Lower leg skin (tissue), 4 donors: ENCODE data around the gene MGST2. TPM values are rescaled to one million over a fixed set of nuclear protein-coding genes. Genes with fewer than 3 reads are reported as not detected.

Experiments used
- DNase-seq, 2 donors: peaks; one replicate each; pipeline ENCODE4 v3.0.0-alpha.2; 2019; ENCODE audit warnings: low spot score in 2 of 2
- H3K4me3 ChIP-seq: fragments of 200-600 bp; sonication (generic); 2 replicates; pipeline ENCODE4 v1.5.1; 2017; ENCODE audit warnings: mild to moderate bottlenecking, low read depth; ENCODE audit not compliant: poor library complexity, severe bottlenecking
- CTCF ChIP-seq, 3 donors: fragments of 450-650 bp; IDR thresholded peaks; one replicate each; pipeline ENCODE4 v1.5.1; 2016; ENCODE audit warnings: antibody characterized with exemption in 3 of 3, mild to moderate bottlenecking in 3 of 3, moderate library complexity in 2 of 3
- POLR2A ChIP-seq, 2 donors: fragments of 450-650 bp; IDR thresholded peaks; one replicate each; pipeline ENCODE4 v1.6.1; 2016 to 2017; ENCODE audit warnings: antibody characterized with exemption in 2 of 2, mild to moderate bottlenecking in 1 of 2, moderate library complexity in 1 of 2
- WGBS, 2 donors: methylation state at CpG; one replicate each; pipeline ENCODE4 v1.1.5; 2018; 5-methylcytosine and 5-hydroxymethylcytosine counted together
- intact Hi-C: fragments of 100-400 bp; cut with DNase I; formaldehyde crosslinking; loops from one replicate; pipeline ENCODE4 v1.15.0; 2023; ENCODE audit warnings: low total_unique reads
- total RNA-seq, 4 donors: library from RNA; depleted of rRNA; stranded (reverse); fragments of >200 nt; gene quantifications; one replicate each; pipeline ENCODE4 v1.1.0, GENCODE V29; 2016

MGST2 gene
- total RNA-seq, 4 donors from 2014 or later = 83.1 to 157 (median 112) TPM

GRCh38 chr4:139738846-139739613, 73.4 kb downstream of the MGST2 start:
- DNase-seq = no peak
- H3K4me3 ChIP-seq = no peak overlapping the region
- intact Hi-C loops = loop anchor here (10.0 kb wide), 1 partner anchor 516 kb away; no protein-coding TSS in a partner anchor
- TF ChIP-seq CTCF (IDR thresholded peaks at IDR 0.05) = no peak
- TF ChIP-seq POLR2A (IDR thresholded peaks at IDR 0.05) = no peak
- WGBS, 2 donors = 92 to 96% methylated on average over 2 of the region's 2 CpGs

DNA sequence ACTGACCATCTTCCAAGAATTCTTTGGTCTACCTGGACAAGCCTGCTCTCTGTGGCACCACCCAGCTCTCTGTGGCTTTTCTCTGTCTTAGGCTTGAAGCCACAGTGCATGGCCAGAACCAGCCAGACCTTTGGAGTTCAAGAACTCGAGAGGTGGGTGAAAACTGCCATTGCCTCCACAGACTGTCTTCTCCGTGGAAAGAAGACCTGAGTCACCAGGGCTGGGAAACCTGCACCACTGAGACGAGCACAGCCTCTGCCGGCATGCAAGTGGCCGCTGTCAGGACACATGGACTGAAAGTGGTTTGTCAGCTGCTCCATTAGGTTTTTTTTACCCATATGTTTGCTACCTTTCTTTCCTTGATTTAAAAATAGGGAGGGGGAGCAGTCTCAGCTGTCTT, 74.5 kb downstream of the MGST2 start:
- no peak overlapping the region for H3K4me3 ChIP-seq
- TF ChIP-seq POLR2A (IDR thresholded peaks at IDR 0.05) (no peak), CTCF (IDR thresholded peaks at IDR 0.05) (no peak)
- WGBS, 2 donors = 42 to 48% methylated on average over 5 of the region's 5 CpGs
- DNase-seq = peak in 1 of 2 donors; percentile 87
- intact Hi-C loops = no loop called here

DNA sequence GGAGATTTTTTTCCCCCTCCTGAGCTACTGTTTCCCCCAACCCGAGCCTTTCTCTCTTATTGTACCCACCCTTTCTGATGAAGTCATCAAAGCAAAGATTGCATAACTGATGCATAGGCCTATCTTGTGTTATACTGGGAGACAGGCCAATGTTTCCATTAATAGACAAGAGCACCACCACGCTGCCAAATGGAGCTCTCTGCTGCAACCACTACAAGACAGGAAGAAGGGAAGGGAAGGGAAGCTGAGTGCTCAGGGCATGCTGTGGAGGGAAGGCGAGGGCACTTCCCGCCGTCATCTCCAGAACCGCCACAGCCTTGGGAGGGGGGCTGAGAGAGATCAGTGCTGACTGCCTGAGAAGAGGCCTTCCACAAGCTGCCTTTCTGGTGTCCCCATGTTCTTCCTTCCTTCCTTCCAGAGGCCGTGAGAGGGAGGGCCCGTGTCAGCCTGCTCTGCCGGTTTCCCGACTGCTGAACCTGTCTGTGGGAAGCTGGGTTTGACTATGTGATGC, 75.0 kb downstream of the MGST2 start:
- peak; percentile 75 to 91 for DNase-seq
- intact Hi-C loops = no loop called here
- no peak overlapping the region for H3K4me3 ChIP-seq
- TF ChIP-seq CTCF (IDR thresholded peaks at IDR 0.05) (no peak), POLR2A (IDR thresholded peaks at IDR 0.05) (no peak)
- 17% methylated on average over 10 of the region's 10 CpGs for WGBS, 2 donors

GRCh38 chr4:139743027-139743426, 77.4 kb downstream of the MGST2 start:
- no peak overlapping the region for H3K4me3 ChIP-seq
- WGBS, 2 donors = 45 to 56% methylated on average over 5 of the region's 5 CpGs
- DNase-seq = peak in 1 of 2 donors; percentile 40
- intact Hi-C loops = no loop called here
- TF ChIP-seq POLR2A (IDR thresholded peaks at IDR 0.05) (no peak), CTCF (IDR thresholded peaks at IDR 0.05) (no peak)

DNA sequence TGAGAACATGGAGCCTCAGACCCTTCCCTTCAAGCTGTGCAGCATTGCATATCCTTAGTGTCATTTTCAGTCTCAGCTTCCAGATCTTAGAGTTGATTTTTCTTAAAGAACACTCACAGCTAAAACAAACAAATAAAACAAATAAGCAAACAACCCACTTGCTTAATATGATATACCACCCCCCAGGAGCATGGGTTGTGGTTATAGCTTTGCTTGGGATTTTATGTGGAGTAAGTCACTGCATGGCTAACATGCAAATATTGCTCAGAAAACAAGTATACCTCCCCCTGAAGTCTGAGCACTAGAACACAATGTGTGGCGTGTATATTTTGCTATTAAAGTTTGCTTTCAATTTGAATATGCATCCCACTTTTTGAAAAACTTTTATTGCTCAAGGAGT, 78.6 kb downstream of the MGST2 start:
- WGBS, 2 donors = 94 to 100% methylated on average over 1 of the region's 1 CpG
- intact Hi-C loops = no loop called here
- DNase-seq = no peak
- no peak overlapping the region for H3K4me3 ChIP-seq
- TF ChIP-seq POLR2A (IDR thresholded peaks at IDR 0.05) (no peak), CTCF (IDR thresholded peaks at IDR 0.05) (no peak)
